ENCODE measurements around the gene RPS6KA2.
A peak's percentile ranks its signal among the peaks of the same experiment; 100 is the strongest.
"Not testable (repeated sequence)": the region's sequence is repeated elsewhere in the genome, so short reads cannot be mapped to it uniquely, and the experiment has no call there.

Gene RPS6KA2

GRCh38 chr6:166400181-166400580, 226.9 kb downstream of the RPS6KA2 start:
- no peak for TF ChIP-seq ZNF274 (IDR thresholded peaks at IDR 0.05; ENCODE audit: low read depth, low read length)
- no peak overlapping the region for H3K4me3 ChIP-seq (ENCODE audit: low read length)

DNA sequence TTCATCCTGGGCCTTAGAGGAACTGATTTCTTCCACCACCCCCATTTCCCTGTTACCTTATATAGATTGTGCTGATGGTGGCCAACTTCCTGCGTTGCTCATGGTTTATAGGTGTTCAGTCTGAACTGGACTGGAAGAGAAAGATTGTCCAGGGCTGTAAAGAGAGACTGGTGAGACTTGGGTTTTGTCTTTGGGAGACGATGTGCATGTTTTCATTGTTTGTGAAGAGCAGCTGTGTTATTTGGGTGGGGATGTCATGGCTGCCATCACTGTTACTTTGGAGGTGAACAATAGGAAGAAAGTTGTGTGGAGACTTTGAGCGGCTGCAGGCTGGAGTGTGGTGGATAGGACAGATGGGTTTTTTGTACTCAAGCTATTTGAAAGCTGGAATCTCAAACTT, 228.7 kb downstream of the RPS6KA2 start:
- TF ChIP-seq ZNF274 (IDR thresholded peaks at IDR 0.05; ENCODE audit: low read depth, low read length) = no peak

DNA sequence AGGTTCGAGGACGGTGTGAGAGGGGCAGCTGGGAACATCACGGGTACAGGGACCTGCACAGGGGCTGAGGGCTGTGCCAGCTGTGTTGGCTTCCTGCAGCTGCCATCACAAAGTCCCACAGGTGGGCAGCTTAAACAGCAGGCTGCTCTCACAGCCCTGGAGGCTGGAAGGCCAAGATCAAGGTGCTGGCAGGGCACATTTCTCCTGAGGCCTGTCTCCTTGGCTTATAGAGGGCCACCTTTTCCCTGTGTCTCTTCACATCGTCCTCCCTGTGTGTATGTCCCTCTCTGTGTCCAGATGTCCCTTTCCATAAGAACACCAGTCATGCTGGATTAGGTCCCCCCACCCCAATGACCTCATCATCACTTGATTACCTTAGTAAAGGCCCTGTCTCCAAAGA, 229.2 kb downstream of the RPS6KA2 start:
- no peak overlapping the region for H3K4me3 ChIP-seq (ENCODE audit: low read length)
- no peak for TF ChIP-seq ZNF274 (IDR thresholded peaks at IDR 0.05; ENCODE audit: low read depth, low read length)

More for the DNA sequence above, 228.7 kb downstream of the RPS6KA2 start:
- no peak overlapping the region for H3K4me3 ChIP-seq (ENCODE audit: low read length)

GRCh38 chr6:166395778-166396177, 231.3 kb downstream of the RPS6KA2 start:
- H3K4me3 ChIP-seq (ENCODE audit: low read length) = no peak overlapping the region
- no peak for TF ChIP-seq ZNF274 (IDR thresholded peaks at IDR 0.05; ENCODE audit: low read depth, low read length)

- no peak for TF ChIP-seq ZNF274 (IDR thresholded peaks at IDR 0.05; ENCODE audit: low read depth, low read length)
- H3K4me3 ChIP-seq (ENCODE audit: low read length) = no peak overlapping the region
Measured at GRCh38 chr6:166395351-166395750, 231.7 kb downstream of the RPS6KA2 start.

DNA sequence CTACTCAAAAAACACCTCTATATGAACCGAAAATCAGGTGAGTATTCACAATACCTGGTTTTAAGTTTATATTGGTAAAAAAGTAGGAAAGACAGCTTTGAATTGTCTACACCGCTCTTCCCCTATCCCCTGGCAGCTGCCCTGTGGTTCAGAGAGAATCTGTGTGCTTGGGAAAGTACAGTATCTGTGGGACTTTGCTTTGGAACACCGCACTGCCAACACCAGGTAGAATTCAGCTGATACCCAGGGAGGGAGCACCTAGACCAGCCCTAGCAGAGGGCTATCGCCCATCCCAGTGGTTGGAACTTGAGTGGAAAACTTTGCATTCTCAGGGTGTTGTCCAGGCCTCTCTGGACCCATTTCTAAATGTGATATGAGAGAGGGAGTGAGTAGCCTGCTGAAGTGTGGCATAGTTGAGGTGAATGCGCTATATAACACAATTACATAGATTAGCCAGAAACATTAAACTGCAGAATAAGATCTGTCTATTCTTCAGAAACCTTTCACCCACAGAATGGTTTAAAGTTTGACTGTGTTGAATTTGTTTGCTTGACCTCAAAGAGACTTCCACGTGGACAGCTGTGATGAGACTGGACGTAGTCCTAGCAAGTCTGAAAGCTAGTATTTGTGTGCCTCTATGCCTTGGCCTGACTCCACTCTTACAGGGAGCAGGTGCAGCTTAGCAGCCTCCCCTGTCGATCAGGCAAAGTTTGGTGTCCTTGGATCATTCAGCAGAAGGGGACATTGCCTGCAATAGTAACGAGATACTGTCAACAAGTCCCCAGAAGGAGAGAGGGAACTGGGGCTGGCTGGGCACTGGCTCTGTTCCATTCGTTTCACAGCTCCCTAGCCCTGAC, 232.8 kb downstream of the RPS6KA2 start:
- TF ChIP-seq ZNF274 (IDR thresholded peaks at IDR 0.05; ENCODE audit: low read depth, low read length) = no peak
- no peak overlapping the region for H3K4me3 ChIP-seq (ENCODE audit: low read length)

DNA sequence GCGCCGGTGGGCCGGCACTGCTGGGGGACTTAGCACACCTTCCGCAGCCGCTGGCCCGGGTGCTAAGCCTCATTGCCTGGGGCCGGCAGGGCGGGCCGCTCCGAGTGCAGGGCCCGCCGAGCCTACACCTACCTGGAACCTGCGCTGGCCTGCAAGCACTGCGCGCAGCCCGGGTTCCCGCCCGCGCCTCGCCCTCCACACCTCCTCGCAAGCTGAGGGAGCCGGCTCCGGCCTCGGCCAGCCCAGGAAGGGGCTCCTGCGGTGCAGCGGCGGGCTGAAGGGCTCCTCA, 233.6 kb downstream of the RPS6KA2 start:
- no peak for TF ChIP-seq ZNF274 (IDR thresholded peaks at IDR 0.05; ENCODE audit: low read depth, low read length)
- no peak overlapping the region for H3K4me3 ChIP-seq (ENCODE audit: low read length)

- H3K4me3 ChIP-seq (ENCODE audit: low read length) = not testable (repeated sequence)
Measured at GRCh38 chr6:166392755-166393534, 234.1 kb downstream of the RPS6KA2 start.

- H3K4me3 ChIP-seq (ENCODE audit: low read length) = no peak overlapping the region
- no peak for TF ChIP-seq ZNF274 (IDR thresholded peaks at IDR 0.05; ENCODE audit: low read depth, low read length)
Measured at GRCh38 chr6:166389119-166389518, 237.9 kb downstream of the RPS6KA2 start.

DNA sequence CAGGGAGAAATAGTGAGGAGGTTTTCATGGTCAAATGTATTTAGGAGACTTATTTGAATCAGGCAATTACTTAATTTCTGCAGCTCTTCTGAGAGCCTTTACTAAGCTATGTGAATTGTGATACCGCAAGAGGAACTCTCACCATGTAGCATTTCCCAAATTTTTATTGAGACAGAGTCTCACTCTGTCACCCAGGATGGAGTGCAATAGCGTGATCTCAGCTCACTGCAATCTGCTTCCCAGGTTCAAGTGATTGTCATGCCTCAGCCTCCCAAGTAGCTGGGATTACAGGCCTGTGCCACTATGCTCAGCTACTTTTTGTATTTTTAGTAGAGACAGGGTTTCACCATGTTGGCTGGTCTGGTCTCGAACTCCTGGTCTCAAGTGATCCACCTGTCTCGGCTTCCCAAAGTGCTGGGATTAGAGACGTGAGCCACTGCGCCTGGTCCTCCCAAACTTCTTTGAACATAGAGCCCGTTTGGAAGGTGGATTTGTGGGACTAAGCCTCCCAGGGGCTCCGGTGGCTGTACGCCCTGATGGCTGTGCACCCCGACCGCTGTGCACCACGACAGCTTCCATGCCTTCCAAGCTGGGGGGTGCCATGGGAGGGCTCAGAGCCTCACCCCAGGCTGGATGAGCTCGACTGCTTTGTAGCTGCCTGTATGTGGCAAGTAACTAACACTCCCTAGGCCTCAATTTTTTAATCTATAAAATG, 238.6 kb downstream of the RPS6KA2 start:
- TF ChIP-seq ZNF274 (IDR thresholded peaks at IDR 0.05; ENCODE audit: low read depth, low read length) = no peak
- no peak overlapping the region for H3K4me3 ChIP-seq (ENCODE audit: low read length)

DNA sequence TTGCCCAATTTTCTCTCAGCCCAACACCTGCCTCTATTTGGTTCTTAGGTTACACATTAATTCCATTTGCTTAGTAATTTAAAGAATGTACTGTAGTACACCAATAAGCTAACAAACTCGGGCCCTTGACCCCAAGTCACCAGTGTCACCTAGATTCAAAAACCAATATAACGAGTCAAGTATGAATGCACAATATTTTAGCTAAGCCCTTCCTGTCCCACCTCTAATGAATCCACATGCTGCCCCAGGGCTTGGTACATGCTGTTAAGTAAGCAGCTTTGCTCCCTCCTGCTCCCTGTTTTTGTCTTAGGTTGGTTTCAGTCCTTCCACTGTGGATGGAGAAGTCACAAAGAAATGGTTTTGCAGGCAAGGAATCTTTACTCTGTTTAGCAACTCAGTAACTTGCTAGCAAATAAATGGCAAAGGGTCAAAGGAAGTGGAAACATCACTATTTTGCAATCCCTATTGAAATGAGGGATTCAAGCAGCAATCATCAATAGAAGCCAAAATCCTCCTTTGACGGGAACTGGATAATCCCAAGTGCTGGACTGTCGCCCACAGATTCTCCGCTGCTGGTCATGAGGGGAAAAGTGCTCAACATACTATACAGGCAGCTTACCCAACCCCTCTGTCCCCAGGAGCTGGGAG, 239.3 kb downstream of the RPS6KA2 start:
- TF ChIP-seq ZNF274 (IDR thresholded peaks at IDR 0.05; ENCODE audit: low read depth, low read length) = no peak
- H3K4me3 ChIP-seq (ENCODE audit: low read length) = no peak overlapping the region

- not testable (repeated sequence) for H3K4me3 ChIP-seq (ENCODE audit: low read length)
Measured at GRCh38 chr6:166387098-166387497, 240.0 kb downstream of the RPS6KA2 start.

DNA sequence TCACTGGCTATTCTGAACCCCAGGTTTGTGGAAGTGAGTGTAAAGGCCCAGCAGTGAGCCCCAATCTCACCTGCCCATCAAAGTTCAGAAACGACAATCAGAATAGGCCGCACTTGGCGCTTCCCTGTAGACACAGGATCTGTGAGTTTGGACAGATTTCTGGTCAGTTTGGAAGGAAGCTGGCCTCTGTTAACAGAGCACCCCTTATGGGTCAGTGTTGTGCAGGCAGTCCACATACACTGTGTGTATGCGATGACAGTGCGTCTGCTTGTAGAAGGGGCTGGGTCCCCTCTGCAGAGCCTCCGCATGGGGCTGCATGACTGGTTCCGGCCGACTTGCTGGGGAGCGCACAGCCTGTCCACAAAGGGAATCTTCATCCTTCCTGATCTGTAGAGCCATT, 240.9 kb downstream of the RPS6KA2 start:
- H3K4me3 ChIP-seq (ENCODE audit: low read length) = no peak overlapping the region
- TF ChIP-seq ZNF274 (IDR thresholded peaks at IDR 0.05; ENCODE audit: low read depth, low read length) = no peak

- peak overlapping the region; percentile 96 for H3K4me3 ChIP-seq (ENCODE audit: low read length)
Measured at GRCh38 chr6:166383802-166384363, 243.2 kb downstream of the RPS6KA2 start.
